HL-60 (cell line): ENCODE results near the gene SKP2.

Experiments
- DNase-seq, 2 experiments: peaks; one replicate each; pipeline ENCODE4 v3.0.0-alpha.2; 2010 to 2020; ENCODE audit warnings: low read depth in 1 of 2, low spot score in 1 of 2
- H3K27ac ChIP-seq: fragments of 250-450 bp; sonication (Bioruptor Pico); replicated peaks from 2 replicates; pipeline ENCODE4 v1.5.1; 2020; ENCODE audit warnings: mild to moderate bottlenecking, moderate library complexity
- H3K27me3 ChIP-seq: fragments of 250-450 bp; sonication (Bioruptor Pico); 2 replicates; pipeline ENCODE4 v1.5.1; 2021; ENCODE audit warnings: mild to moderate bottlenecking, moderate library complexity; ENCODE audit not compliant: insufficient read depth, poor library complexity, severe bottlenecking
- H3K4me3 ChIP-seq: replicated peaks from 2 replicates; pipeline ENCODE4 v1.5.1; 2011; ENCODE audit warnings: mild to moderate bottlenecking, control low read depth, low read length; ENCODE audit not compliant: insufficient read depth
- GABPA ChIP-seq: IDR thresholded peaks from 2 replicates; pipeline ENCODE4 v1.6.1; 2012; ENCODE audit warnings: low read depth
- POLR2AphosphoS5 ChIP-seq: IDR thresholded peaks from 2 replicates; pipeline ENCODE4 v1.6.1; 2012; ENCODE audit warnings: low read depth
- SPI1 ChIP-seq: IDR thresholded peaks from 2 replicates; pipeline ENCODE4 v1.6.1; 2012; ENCODE audit warnings: low read depth, mild to moderate bottlenecking, borderline replicate concordance
- TF ChIP-seq, protein P1 (sequence below): IDR thresholded peaks from 2 replicates; pipeline ENCODE4 v1.6.1; 2012; ENCODE audit warnings: low read depth; ENCODE audit not compliant: insufficient replicate concordance
- TF ChIP-seq, protein P2 (sequence below): IDR thresholded peaks from one replicate; pipeline ENCODE4 v1.5.1; 2011; ENCODE audit warnings: low read length, control low read depth, inconsistent platforms; ENCODE audit not compliant: insufficient read depth

Gene SKP2

DNA sequence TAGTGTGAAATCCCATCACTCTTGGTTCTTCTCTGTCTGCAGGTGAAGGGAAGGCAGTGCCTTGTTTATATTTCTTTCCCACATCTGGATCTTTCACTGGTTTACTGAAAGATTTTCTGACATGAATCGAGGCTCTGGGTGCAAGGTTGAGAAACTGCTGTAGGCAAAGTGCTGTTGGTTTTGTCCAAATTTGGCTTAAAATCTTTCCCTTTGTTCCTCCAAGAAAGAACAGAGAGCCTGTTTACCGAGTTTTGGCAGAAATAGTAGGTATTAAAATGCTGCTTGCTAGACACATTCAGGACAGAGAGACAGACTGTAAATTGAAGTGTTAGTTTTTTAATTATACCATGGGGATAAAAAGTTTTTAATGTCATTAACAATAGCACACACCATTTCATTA lies 21.5 kb downstream of the SKP2 start:
- no peak overlapping the region for H3K4me3 ChIP-seq
- no peak overlapping the region for H3K27ac ChIP-seq
- H3K27me3 ChIP-seq, result no peaks in the 10 kb centered on the region
- DNase-seq, result no peak
- TF ChIP-seq POLR2AphosphoS5 (no peak), GABPA (no peak), SPI1 (no peak)
- TF ChIP-seq, protein P1, sequence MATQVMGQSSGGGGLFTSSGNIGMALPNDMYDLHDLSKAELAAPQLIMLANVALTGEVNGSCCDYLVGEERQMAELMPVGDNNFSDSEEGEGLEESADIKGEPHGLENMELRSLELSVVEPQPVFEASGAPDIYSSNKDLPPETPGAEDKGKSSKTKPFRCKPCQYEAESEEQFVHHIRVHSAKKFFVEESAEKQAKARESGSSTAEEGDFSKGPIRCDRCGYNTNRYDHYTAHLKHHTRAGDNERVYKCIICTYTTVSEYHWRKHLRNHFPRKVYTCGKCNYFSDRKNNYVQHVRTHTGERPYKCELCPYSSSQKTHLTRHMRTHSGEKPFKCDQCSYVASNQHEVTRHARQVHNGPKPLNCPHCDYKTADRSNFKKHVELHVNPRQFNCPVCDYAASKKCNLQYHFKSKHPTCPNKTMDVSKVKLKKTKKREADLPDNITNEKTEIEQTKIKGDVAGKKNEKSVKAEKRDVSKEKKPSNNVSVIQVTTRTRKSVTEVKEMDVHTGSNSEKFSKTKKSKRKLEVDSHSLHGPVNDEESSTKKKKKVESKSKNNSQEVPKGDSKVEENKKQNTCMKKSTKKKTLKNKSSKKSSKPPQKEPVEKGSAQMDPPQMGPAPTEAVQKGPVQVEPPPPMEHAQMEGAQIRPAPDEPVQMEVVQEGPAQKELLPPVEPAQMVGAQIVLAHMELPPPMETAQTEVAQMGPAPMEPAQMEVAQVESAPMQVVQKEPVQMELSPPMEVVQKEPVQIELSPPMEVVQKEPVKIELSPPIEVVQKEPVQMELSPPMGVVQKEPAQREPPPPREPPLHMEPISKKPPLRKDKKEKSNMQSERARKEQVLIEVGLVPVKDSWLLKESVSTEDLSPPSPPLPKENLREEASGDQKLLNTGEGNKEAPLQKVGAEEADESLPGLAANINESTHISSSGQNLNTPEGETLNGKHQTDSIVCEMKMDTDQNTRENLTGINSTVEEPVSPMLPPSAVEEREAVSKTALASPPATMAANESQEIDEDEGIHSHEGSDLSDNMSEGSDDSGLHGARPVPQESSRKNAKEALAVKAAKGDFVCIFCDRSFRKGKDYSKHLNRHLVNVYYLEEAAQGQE, result no peak
- TF ChIP-seq, protein P2, sequence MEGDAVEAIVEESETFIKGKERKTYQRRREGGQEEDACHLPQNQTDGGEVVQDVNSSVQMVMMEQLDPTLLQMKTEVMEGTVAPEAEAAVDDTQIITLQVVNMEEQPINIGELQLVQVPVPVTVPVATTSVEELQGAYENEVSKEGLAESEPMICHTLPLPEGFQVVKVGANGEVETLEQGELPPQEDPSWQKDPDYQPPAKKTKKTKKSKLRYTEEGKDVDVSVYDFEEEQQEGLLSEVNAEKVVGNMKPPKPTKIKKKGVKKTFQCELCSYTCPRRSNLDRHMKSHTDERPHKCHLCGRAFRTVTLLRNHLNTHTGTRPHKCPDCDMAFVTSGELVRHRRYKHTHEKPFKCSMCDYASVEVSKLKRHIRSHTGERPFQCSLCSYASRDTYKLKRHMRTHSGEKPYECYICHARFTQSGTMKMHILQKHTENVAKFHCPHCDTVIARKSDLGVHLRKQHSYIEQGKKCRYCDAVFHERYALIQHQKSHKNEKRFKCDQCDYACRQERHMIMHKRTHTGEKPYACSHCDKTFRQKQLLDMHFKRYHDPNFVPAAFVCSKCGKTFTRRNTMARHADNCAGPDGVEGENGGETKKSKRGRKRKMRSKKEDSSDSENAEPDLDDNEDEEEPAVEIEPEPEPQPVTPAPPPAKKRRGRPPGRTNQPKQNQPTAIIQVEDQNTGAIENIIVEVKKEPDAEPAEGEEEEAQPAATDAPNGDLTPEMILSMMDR, result no peak

DNA sequence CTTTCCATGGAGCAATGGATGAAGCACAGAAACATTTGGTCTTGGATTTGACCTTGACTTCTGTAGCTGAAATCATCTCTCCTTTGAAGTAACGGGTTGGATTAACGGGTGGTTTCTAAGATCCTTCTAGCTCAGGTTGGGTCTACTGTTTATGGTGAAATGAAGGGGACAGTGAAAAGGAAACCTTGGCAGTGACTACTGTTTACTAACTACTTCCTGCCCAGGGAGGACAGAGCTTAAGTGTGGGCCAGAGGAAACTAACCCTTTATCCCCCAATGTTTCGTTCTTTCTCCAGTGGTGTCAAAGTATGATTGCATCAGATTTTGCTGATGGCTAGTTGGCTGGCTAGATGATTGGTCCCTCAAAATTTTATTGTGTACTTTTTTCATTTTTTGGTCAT lies 22.2 kb downstream of the SKP2 start:
- Histone ChIP-seq H3K4me3 (no peak overlapping the region), H3K27ac (no peak overlapping the region), H3K27me3 (no peaks in the 10 kb centered on the region)
- no peak for DNase-seq
- TF ChIP-seq, protein P2, result no peak
- TF ChIP-seq, protein P1, result no peak
- TF ChIP-seq POLR2AphosphoS5 (no peak), GABPA (no peak), SPI1 (no peak)

DNA sequence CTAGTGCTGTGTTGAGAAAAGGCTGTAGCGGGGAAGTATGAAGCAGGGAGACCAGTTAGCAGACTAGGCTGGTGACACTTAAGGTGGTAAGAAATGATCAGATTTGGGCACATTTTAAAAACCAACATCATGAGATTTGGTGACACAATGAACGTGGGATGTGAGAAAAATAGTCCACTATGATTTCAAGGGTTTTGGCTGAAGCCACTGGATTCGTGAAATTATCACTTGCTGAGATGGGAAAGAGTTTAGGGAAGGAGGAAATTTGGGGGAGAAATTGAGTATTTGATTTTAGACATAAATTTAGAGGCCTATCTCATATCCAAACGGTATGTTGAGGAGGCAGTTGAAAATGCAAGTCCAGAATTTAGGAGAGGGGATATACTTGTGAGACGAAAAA lies 23.1 kb downstream of the SKP2 start:
- no peaks in the 10 kb centered on the region for H3K27me3 ChIP-seq
- TF ChIP-seq SPI1 (no peak), GABPA (no peak), POLR2AphosphoS5 (no peak)
- TF ChIP-seq, protein P1, result no peak
- TF ChIP-seq, protein P2, result no peak
- no peak for DNase-seq
- no peak overlapping the region for H3K27ac ChIP-seq
- H3K4me3 ChIP-seq, result no peak overlapping the region
